Peyer's patch (tissue), 4 donors: ENCODE measurements around the gene FCGR1A.
"Not testable (repeated sequence)": the region's sequence is repeated elsewhere in the genome, so short reads cannot be mapped to it uniquely, and the experiment has no call there.

Source experiments
- POLR2A ChIP-seq, 2 donors: fragments of 450-650 bp; IDR thresholded peaks; one replicate each; pipeline ENCODE4 v1.5.1; 2017; ENCODE audit warnings: antibody characterized with exemption in 2 of 2, mild to moderate bottlenecking in 2 of 2, moderate library complexity in 2 of 2
- TF ChIP-seq, protein P1 (sequence below), 6 experiments: fragments of 450-650 bp in 4 of 6; fragments of 200-600 bp in 2 of 6; sonication (generic) in 1 of 6; IDR thresholded peaks; one replicate each; pipeline ENCODE4 v1.5.1; 2017 to 2019; ENCODE audit warnings: antibody characterized with exemption in 6 of 6, mild to moderate bottlenecking in 3 of 6, moderate library complexity in 1 of 6

- TF ChIP-seq, protein P1, sequence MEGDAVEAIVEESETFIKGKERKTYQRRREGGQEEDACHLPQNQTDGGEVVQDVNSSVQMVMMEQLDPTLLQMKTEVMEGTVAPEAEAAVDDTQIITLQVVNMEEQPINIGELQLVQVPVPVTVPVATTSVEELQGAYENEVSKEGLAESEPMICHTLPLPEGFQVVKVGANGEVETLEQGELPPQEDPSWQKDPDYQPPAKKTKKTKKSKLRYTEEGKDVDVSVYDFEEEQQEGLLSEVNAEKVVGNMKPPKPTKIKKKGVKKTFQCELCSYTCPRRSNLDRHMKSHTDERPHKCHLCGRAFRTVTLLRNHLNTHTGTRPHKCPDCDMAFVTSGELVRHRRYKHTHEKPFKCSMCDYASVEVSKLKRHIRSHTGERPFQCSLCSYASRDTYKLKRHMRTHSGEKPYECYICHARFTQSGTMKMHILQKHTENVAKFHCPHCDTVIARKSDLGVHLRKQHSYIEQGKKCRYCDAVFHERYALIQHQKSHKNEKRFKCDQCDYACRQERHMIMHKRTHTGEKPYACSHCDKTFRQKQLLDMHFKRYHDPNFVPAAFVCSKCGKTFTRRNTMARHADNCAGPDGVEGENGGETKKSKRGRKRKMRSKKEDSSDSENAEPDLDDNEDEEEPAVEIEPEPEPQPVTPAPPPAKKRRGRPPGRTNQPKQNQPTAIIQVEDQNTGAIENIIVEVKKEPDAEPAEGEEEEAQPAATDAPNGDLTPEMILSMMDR (IDR thresholded peaks at IDR 0.05): peak in 5 of 6 experiments; percentile 56 to 87 (median 79)
- TF ChIP-seq POLR2A (IDR thresholded peaks at IDR 0.05): not testable (repeated sequence)
These were observed 10.5 kb downstream of the FCGR1A start for GRCh38 chr1:149792912-149793515.
